DMS53 treated with DMSO at 0.1 percent for 48 hours (cell line): ENCODE measurements around the gene TEX47.

Experiments used
- DNase-seq: peaks from one replicate; lab custom pipeline; 2025; ENCODE audit not compliant: unreplicated experiment; lab: John Stamatoyannopoulos, UW

TEX47 gene

DNA sequence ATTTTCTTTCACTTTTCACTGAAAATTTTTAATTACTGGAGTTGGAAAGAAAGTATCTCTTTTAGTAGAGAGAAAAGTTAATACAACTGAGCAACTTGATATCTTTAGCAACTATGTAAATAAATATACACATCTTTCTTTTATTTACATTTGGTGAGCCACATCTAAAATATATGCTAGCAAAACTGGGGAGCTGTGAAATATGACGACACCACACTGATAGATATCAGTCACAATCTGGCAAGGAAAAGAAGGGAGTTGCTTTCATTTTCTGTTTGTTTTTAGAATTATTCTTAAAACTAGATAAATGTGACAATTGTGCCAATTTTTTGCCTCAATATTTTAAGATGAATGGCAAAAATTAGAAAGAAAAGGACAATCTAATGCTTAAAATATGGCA, 38.7 kb downstream of the TEX47 start:
- no peak for DNase-seq

DNA sequence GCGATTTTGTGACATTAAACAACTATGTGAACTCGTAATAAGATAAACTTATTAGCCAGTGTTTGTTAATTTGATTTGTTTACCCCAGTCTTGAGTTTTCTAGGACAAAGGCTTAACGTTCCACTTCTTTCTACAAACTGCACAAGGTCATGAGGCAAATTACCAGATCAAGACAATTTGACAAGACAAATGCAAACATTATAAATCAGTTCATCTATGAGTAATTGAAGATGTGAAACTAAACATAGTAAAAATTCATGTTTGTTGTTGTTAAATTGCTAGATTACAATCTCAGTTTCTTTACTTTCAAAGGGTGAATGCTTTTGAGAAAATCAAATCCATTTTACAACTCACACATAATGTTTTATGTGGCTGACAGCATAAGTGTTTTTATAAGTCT, 49.4 kb downstream of the TEX47 start:
- no peak for DNase-seq
